Measurements from ENCODE around the gene PRKCE.

- TF ChIP-seq, protein P1, sequence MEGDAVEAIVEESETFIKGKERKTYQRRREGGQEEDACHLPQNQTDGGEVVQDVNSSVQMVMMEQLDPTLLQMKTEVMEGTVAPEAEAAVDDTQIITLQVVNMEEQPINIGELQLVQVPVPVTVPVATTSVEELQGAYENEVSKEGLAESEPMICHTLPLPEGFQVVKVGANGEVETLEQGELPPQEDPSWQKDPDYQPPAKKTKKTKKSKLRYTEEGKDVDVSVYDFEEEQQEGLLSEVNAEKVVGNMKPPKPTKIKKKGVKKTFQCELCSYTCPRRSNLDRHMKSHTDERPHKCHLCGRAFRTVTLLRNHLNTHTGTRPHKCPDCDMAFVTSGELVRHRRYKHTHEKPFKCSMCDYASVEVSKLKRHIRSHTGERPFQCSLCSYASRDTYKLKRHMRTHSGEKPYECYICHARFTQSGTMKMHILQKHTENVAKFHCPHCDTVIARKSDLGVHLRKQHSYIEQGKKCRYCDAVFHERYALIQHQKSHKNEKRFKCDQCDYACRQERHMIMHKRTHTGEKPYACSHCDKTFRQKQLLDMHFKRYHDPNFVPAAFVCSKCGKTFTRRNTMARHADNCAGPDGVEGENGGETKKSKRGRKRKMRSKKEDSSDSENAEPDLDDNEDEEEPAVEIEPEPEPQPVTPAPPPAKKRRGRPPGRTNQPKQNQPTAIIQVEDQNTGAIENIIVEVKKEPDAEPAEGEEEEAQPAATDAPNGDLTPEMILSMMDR (conservative IDR thresholded peaks at IDR 0.05) = no peak
- TF ChIP-seq EZH2 (IDR thresholded peaks at IDR 0.05; ENCODE audit: low read depth) = no peak
Measured at GRCh38 chr2:45648636-45649035, 2.8 kb upstream of the PRKCE start.
